ENCODE results near the gene ADAM11.
"Not testable (repeated sequence)": the region's sequence is repeated elsewhere in the genome, so short reads cannot be mapped to it uniquely, and the experiment has no call there.

The ADAM11 gene

GRCh38 chr17:44758414-44759085 lies at the start of gene ADAM11:
Gene ADAM11, plus strand, starts transcription at chr17:44758988. Its CDS starts 212 bp downstream, at chr17:44759200.
- DNase-seq (ENCODE audit: low read depth in 3 of 3) = no peak

- DNase-seq (ENCODE audit: low read depth in 3 of 3) = no peak
Observed at GRCh38 chr17:44719444-44719843, 39.3 kb upstream of the ADAM11 start.

GRCh38 chr17:44722254-44722653 lies 36.5 kb upstream of the ADAM11 start:
- no peak for DNase-seq (ENCODE audit: low read depth in 3 of 3)

- not testable (repeated sequence) for DNase-seq (ENCODE audit: low read depth in 3 of 3)
Observed at GRCh38 chr17:44726121-44726520, 32.7 kb upstream of the ADAM11 start.

- no peak for DNase-seq (ENCODE audit: low read depth in 3 of 3)
Observed at GRCh38 chr17:44733753-44734152, 25.0 kb upstream of the ADAM11 start.

- no peak for DNase-seq (ENCODE audit: low read depth in 3 of 3)
Observed at GRCh38 chr17:44734272-44734671, 24.5 kb upstream of the ADAM11 start.

- DNase-seq (ENCODE audit: low read depth in 3 of 3) = no peak
Observed at GRCh38 chr17:44736551-44737240, 22.1 kb upstream of the ADAM11 start.

GRCh38 chr17:44738214-44738906 lies 20.4 kb upstream of the ADAM11 start:
- no peak for DNase-seq (ENCODE audit: low read depth in 3 of 3)

- DNase-seq (ENCODE audit: low read depth in 3 of 3) = no peak
Observed at GRCh38 chr17:44741316-44741715, 17.5 kb upstream of the ADAM11 start.

- no peak for DNase-seq (ENCODE audit: low read depth in 3 of 3)
Observed at GRCh38 chr17:44745301-44745700, 13.5 kb upstream of the ADAM11 start.

GRCh38 chr17:44745738-44746137 lies 13.1 kb upstream of the ADAM11 start:
- not testable (repeated sequence) for DNase-seq (ENCODE audit: low read depth in 3 of 3)

- DNase-seq (ENCODE audit: low read depth in 3 of 3) = no peak
Observed at GRCh38 chr17:44747566-44747965, 11.2 kb upstream of the ADAM11 start.

- DNase-seq (ENCODE audit: low read depth in 3 of 3) = no peak
Observed at GRCh38 chr17:44749076-44749979, 9.5 kb upstream of the ADAM11 start.

- no peak for DNase-seq (ENCODE audit: low read depth in 3 of 3)
Observed at GRCh38 chr17:44749980-44750318, 8.8 kb upstream of the ADAM11 start.

- DNase-seq (ENCODE audit: low read depth in 3 of 3) = no peak
Observed at GRCh38 chr17:44751331-44751730, 7.5 kb upstream of the ADAM11 start.

- DNase-seq (ENCODE audit: low read depth in 3 of 3) = no peak
Observed at GRCh38 chr17:44751806-44752205, 7.0 kb upstream of the ADAM11 start.

GRCh38 chr17:44752953-44753861 lies 5.6 kb upstream of the ADAM11 start:
- no peak for DNase-seq (ENCODE audit: low read depth in 3 of 3)

GRCh38 chr17:44754276-44754675 lies 4.5 kb upstream of the ADAM11 start:
- DNase-seq (ENCODE audit: low read depth in 3 of 3) = no peak

GRCh38 chr17:44755180-44755579 lies 3.6 kb upstream of the ADAM11 start:
- DNase-seq (ENCODE audit: low read depth in 3 of 3) = not testable (repeated sequence)

GRCh38 chr17:44757045-44757917 lies 1.5 kb upstream of the ADAM11 start:
- DNase-seq (ENCODE audit: low read depth in 3 of 3) = no peak
